SK-N-SH (cell line): ENCODE data around the gene HSPA4.

Source experiments
- CTCF ChIP-seq: fragments of 200-600 bp; sonication (generic); IDR thresholded peaks from 2 replicates; pipeline ENCODE4 v1.6.1; 2017; ENCODE audit warnings: antibody characterized with exemption, mild to moderate bottlenecking, moderate library complexity
- EP300 ChIP-seq, 2 experiments: IDR thresholded peaks; 2 replicates each; pipeline versions ENCODE4 v1.4.0 to v1.6.1; 2012; ENCODE audit warnings: borderline replicate concordance in 1 of 2, low read depth in 1 of 2, low read length in 1 of 2
- NFIC ChIP-seq: IDR thresholded peaks from 2 replicates; pipeline ENCODE4 v1.4.0; 2012; ENCODE audit warnings: borderline replicate concordance
- POLR2AphosphoS5 ChIP-seq: IDR thresholded peaks from 2 replicates; pipeline ENCODE4 v1.6.1; 2012; ENCODE audit warnings: low read depth, low read length
- RCOR1 ChIP-seq: fragments of 150-350 bp; IDR thresholded peaks from 2 replicates; pipeline ENCODE4 v1.6.1; 2017; ENCODE audit warnings: antibody characterized with exemption, low read length
- REST ChIP-seq: IDR thresholded peaks from 2 replicates; pipeline ENCODE4 v1.6.1; 2012; ENCODE audit warnings: mild to moderate bottlenecking, low read depth, low read length, moderate library complexity
- YY1 ChIP-seq: IDR thresholded peaks from 2 replicates; pipeline ENCODE4 v1.4.0; 2012; ENCODE audit warnings: low read depth, mild to moderate bottlenecking
- TF ChIP-seq, protein P1 (sequence below): fragments of 150-350 bp; IDR thresholded peaks from 2 replicates; pipeline ENCODE4 v1.6.1; 2017; ENCODE audit warnings: antibody characterized with exemption, low read length, low read depth, borderline replicate concordance
- TF ChIP-seq, protein P2 (sequence below): IDR thresholded peaks from 2 replicates; pipeline ENCODE4 v1.4.0; 2012; ENCODE audit warnings: low read depth, borderline replicate concordance

- TF ChIP-seq EP300 (IDR thresholded peaks at IDR 0.05; ENCODE audit: borderline replicate concordance in 1 of 2, low read depth in 1 of 2, low read length in 1 of 2) (no peak), CTCF (no peak), NFIC (no peak), YY1 (no peak), POLR2AphosphoS5 (no peak), REST (no peak), RCOR1 (no peak)
- TF ChIP-seq, protein P1, sequence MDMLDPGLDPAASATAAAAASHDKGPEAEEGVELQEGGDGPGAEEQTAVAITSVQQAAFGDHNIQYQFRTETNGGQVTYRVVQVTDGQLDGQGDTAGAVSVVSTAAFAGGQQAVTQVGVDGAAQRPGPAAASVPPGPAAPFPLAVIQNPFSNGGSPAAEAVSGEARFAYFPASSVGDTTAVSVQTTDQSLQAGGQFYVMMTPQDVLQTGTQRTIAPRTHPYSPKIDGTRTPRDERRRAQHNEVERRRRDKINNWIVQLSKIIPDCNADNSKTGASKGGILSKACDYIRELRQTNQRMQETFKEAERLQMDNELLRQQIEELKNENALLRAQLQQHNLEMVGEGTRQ, result no peak
- TF ChIP-seq, protein P2, sequence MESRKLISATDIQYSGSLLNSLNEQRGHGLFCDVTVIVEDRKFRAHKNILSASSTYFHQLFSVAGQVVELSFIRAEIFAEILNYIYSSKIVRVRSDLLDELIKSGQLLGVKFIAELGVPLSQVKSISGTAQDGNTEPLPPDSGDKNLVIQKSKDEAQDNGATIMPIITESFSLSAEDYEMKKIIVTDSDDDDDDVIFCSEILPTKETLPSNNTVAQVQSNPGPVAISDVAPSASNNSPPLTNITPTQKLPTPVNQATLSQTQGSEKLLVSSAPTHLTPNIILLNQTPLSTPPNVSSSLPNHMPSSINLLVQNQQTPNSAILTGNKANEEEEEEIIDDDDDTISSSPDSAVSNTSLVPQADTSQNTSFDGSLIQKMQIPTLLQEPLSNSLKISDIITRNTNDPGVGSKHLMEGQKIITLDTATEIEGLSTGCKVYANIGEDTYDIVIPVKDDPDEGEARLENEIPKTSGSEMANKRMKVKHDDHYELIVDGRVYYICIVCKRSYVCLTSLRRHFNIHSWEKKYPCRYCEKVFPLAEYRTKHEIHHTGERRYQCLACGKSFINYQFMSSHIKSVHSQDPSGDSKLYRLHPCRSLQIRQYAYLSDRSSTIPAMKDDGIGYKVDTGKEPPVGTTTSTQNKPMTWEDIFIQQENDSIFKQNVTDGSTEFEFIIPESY, result no peak
These were observed 64.8 kb downstream of the HSPA4 start for GRCh38 chr5:133116601-133117000.
